ENCODE results near the gene TAF4B. TPM values are rescaled to one million over a fixed set of nuclear protein-coding genes. Genes with fewer than 3 reads are reported as not detected.
A peak's percentile ranks its signal among the peaks of the same experiment; 100 is the strongest.

TAF4B gene
- total RNA-seq, 1 donor from 2014 or later, result 2.8 TPM

DNA sequence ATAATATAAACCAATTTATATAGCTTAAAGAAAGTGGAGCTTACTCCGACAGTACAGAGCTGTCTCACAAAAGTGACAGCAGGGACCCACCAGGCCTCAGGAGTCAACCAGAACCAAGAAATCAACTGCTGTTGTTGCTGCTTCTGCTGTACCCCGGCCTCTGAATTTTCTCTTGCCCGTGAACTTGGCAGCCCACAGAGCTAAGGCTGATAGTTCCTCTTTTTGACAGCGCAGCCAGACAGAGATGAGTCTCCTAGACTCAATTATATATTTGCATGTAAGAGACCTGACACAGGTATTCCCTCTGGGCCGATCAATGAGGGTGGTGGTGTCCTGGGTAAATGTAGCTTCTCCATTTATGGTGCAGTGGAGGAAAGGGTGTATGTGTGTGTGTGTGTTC is 212.7 kb downstream of the TAF4B start:
- H3K4me3 ChIP-seq, result no peak overlapping the region
- no peaks in the 10 kb centered on the region for H3K4me1 ChIP-seq
- H3K27me3 ChIP-seq (ENCODE audit: low read depth), result no peaks in the 10 kb centered on the region
- DNase-seq (no peak), ATAC-seq (no peak)
- no peak overlapping the region for H3K27ac ChIP-seq
- H3K36me3 ChIP-seq, result no peaks in the 10 kb centered on the region
- intact Hi-C loops (cut with DNase I), result no loop called here
- TF ChIP-seq, protein P1, sequence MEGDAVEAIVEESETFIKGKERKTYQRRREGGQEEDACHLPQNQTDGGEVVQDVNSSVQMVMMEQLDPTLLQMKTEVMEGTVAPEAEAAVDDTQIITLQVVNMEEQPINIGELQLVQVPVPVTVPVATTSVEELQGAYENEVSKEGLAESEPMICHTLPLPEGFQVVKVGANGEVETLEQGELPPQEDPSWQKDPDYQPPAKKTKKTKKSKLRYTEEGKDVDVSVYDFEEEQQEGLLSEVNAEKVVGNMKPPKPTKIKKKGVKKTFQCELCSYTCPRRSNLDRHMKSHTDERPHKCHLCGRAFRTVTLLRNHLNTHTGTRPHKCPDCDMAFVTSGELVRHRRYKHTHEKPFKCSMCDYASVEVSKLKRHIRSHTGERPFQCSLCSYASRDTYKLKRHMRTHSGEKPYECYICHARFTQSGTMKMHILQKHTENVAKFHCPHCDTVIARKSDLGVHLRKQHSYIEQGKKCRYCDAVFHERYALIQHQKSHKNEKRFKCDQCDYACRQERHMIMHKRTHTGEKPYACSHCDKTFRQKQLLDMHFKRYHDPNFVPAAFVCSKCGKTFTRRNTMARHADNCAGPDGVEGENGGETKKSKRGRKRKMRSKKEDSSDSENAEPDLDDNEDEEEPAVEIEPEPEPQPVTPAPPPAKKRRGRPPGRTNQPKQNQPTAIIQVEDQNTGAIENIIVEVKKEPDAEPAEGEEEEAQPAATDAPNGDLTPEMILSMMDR (IDR thresholded peaks at IDR 0.05), result no peak
- no peaks in the 10 kb centered on the region for H3K9me3 ChIP-seq

DNA sequence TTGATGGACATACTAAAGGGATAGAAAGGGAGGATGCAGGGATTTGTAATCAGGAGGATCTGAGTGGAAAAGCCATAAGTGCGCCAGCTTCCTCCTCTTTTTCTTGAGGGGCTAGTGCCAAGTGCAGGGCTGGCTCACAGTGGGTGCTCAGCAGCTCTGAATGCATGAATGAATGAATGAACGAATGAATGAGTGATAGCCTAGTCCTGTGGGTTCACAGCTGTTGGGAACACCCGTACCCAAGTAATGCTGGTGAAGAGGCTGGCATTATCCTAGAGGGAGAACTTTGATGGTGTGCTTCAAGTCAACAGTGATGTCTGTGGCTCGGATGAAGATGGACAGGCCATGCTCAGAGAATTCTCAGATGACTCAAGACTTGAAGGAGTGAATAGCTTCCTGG is 213.3 kb downstream of the TAF4B start:
- no peaks in the 10 kb centered on the region for H3K4me1 ChIP-seq
- no peaks in the 10 kb centered on the region for H3K36me3 ChIP-seq
- H3K9me3 ChIP-seq, result no peaks in the 10 kb centered on the region
- DNase-seq (no peak), ATAC-seq (no peak)
- H3K27ac ChIP-seq, result no peak overlapping the region
- H3K27me3 ChIP-seq (ENCODE audit: low read depth), result no peaks in the 10 kb centered on the region
- intact Hi-C loops (cut with DNase I), result no loop called here
- no peak overlapping the region for H3K4me3 ChIP-seq
- TF ChIP-seq, protein P1 (IDR thresholded peaks at IDR 0.05), result no peak

DNA sequence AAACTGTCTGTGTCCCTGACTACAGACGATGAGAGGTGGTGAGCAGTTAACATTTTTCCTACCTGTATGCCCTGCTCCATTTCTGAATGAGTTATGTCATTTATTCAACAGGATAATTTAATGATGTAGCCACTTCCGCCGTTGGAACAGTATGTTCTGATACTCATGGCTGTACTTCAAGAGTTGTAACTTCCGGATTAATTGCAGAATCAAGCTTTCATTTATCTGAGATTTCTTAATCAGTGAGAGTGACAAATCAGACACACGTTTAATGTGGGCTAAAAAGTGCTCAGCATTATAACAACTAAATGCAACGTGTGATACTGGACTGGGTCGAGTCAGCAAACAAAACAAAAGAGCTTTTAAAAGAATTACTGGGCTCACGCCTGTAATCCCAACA is 214.4 kb downstream of the TAF4B start:
- Histone ChIP-seq H3K27me3 (ENCODE audit: low read depth) (no peaks in the 10 kb centered on the region), H3K4me1 (no peaks in the 10 kb centered on the region), H3K9me3 (no peaks in the 10 kb centered on the region), H3K27ac (no peak overlapping the region), H3K36me3 (no peaks in the 10 kb centered on the region), H3K4me3 (no peak overlapping the region)
- intact Hi-C loops (cut with DNase I), result no loop called here
- TF ChIP-seq, protein P1 (IDR thresholded peaks at IDR 0.05), result no peak
- peak; percentile 79 to 84 for ATAC-seq
- DNase-seq, result no peak

Other genes with a start within 250 kb of the TAF4B start
- 57.1 TPM for gene SS18, start 135.8 kb upstream of the TAF4B start, total RNA-seq
- not detected for gene PSMA8, start 92.6 kb upstream of the TAF4B start, total RNA-seq

Measured in lower lobe of right lung (tissue), 2 donors.